CD4-positive, alpha-beta memory T cell (primary cell): Measurements from ENCODE around the gene TOX4. TPM values are rescaled to one million over a fixed set of nuclear protein-coding genes. Genes with fewer than 3 reads are reported as not detected.

Experiments
- CTCF ChIA-PET: fragments of 350-600 bp; sonication (Branson Sonifier 250); formaldehyde crosslinking; loops from one replicate; lab custom pipeline; 2021; ENCODE audit warnings: inconsistent platforms; ENCODE audit not compliant: partially characterized antibody; lab: Charles Lee
- POLR2A ChIA-PET: fragments of 350-600 bp; sonication (Branson Sonifier 250); formaldehyde crosslinking; loops from one replicate; lab custom pipeline; 2021; ENCODE audit not compliant: partially characterized antibody; lab: Charles Lee
- DNase-seq, 5 donors: peaks; one replicate each; pipeline versions ENCODE4 v3.0.0 to v3.0.0-alpha.2; 2020 to 2022; ENCODE audit warnings: mixed read lengths in 1 of 5
- H3K27ac ChIP-seq: one replicate; pipeline ENCODE4 v1.7.0; 2013; ENCODE audit warnings: low read depth, low read length
- H3K27me3 ChIP-seq: 2 replicates; pipeline ENCODE4 v1.7.0; 2013; ENCODE audit warnings: mild to moderate bottlenecking, low read length, moderate library complexity; ENCODE audit not compliant: insufficient read depth
- H3K36me3 ChIP-seq: 2 replicates; pipeline ENCODE4 v1.7.0; 2013; ENCODE audit warnings: mild to moderate bottlenecking, low read length, moderate library complexity; ENCODE audit not compliant: insufficient read depth
- H3K4me1 ChIP-seq: 2 replicates; pipeline ENCODE4 v1.7.0; 2013; ENCODE audit warnings: mild to moderate bottlenecking, low read length, moderate library complexity; ENCODE audit not compliant: insufficient read depth
- H3K4me3 ChIP-seq, 2 donors: one replicate each; pipeline ENCODE4 v1.7.0; 2013; ENCODE audit warnings: low read length in 2 of 2, mild to moderate bottlenecking in 1 of 2
- H3K9me3 ChIP-seq, 2 donors: one replicate each; pipeline ENCODE4 v1.7.0; 2013; ENCODE audit warnings: low read length in 2 of 2, control low read depth in 1 of 2; ENCODE audit not compliant: control insufficient read depth in 1 of 2
- H3K27ac Mint-ChIP-seq, 7 donors: one replicate each; pipeline ENCODE4 v1.8.0; 2020 to 2021; ENCODE audit warnings: mixed read lengths in 7 of 7, mild to moderate bottlenecking in 6 of 7, inconsistent platforms in 3 of 7, moderate library complexity in 3 of 7
- H3K27me3 Mint-ChIP-seq, 2 donors: one replicate each; pipeline ENCODE4 v1.8.0; 2020 to 2021; ENCODE audit warnings: mixed read lengths in 2 of 2
- H3K36me3 Mint-ChIP-seq, 2 donors: one replicate each; pipeline ENCODE4 v1.8.0; 2020 to 2021; ENCODE audit warnings: mixed read lengths in 2 of 2, inconsistent platforms in 1 of 2, mild to moderate bottlenecking in 1 of 2
- H3K4me1 Mint-ChIP-seq, 4 donors: one replicate each; pipeline ENCODE4 v1.8.0; 2020 to 2021; ENCODE audit warnings: mixed read lengths in 4 of 4, mild to moderate bottlenecking in 1 of 4
- H3K4me3 Mint-ChIP-seq, 8 donors: one replicate each; pipeline ENCODE4 v1.8.0; 2020 to 2021; ENCODE audit warnings: mixed read lengths in 8 of 8, mild to moderate bottlenecking in 7 of 8, moderate library complexity in 6 of 8, inconsistent platforms in 3 of 8
- H3K9me3 Mint-ChIP-seq, 8 donors: one replicate each; pipeline ENCODE4 v1.8.0; 2020 to 2021; ENCODE audit warnings: mixed read lengths in 8 of 8, mild to moderate bottlenecking in 5 of 8, inconsistent platforms in 3 of 8, moderate library complexity in 1 of 8
- intact Hi-C: fragments of 100-400 bp; cut with micrococcal nuclease; formaldehyde crosslinking; loops from one replicate; pipeline ENCODE4 v1.15.1; 2023
- polyA plus RNA-seq, 2 donors: library from polyadenylated mRNA; unstranded; fragments of 300-500 nt; fragmentation: Illumina TruSeq; gene quantifications; one replicate each; pipeline ENCODE4 v1.2.3, GENCODE V29; 2021
- total RNA-seq, 2 experiments: library from RNA; stranded (reverse); gene quantifications; one replicate each; pipeline ENCODE4 v1.2.3, GENCODE V29; 2021

Gene TOX4
- total and polyA plus RNA-seq, 4 experiments from 2014 or later, result 81.8 to 86.2 (median 84.8) TPM

- H3K4me1 Mint-ChIP-seq, result peaks cover 7 to 20% (median 11%) of the 10 kb centered on the region in 4 donors
- DNase-seq, result no peak
- Histone ChIP-seq H3K4me1 (peaks cover 15% of the 10 kb centered on the region), H3K36me3 (no peaks in the 10 kb centered on the region), H3K9me3 (no peaks in the 10 kb centered on the region), H3K27ac (no peak overlapping the region), H3K27me3 (no peaks in the 10 kb centered on the region), H3K4me3 (no peak overlapping the region)
- ChIA-PET CTCF (interaction anchor here (1.0 to 4.9 kb wide), 3 partner anchors 8 to 47 kb away, joined by 4 to 24 read pairs (median 4); no protein-coding TSS in a partner anchor), POLR2A (interaction anchor here (5.2 kb wide), 1 partner anchor 14 kb away, joined by 55 read pairs; the partner anchor contains the start of gene METTL3)
- peak overlapping the region; percentile 71 to 90 (median 84) for H3K4me3 Mint-ChIP-seq
- intact Hi-C loops, result no loop called here
- H3K9me3 Mint-ChIP-seq, result no peaks in the 10 kb centered on the region
- H3K27me3 Mint-ChIP-seq, result no peaks in the 10 kb centered on the region
- H3K36me3 Mint-ChIP-seq, result no peaks in the 10 kb centered on the region
- H3K27ac Mint-ChIP-seq, result peak overlapping the region in 5 of 7 donors; percentile 21 to 82 (median 35)
Observed at GRCh38 chr14:21524575-21525490, 47.8 kb downstream of the TOX4 start.

GRCh38 chr14:21525571-21525961, 48.6 kb downstream of the TOX4 start:
- Histone ChIP-seq H3K36me3 (no peaks in the 10 kb centered on the region), H3K4me3 (peak overlapping the region in 1 of 2 donors; percentile 67), H3K27ac (peak overlapping the region; percentile 43), H3K4me1 (peaks cover 15% of the 10 kb centered on the region), H3K9me3 (no peaks in the 10 kb centered on the region), H3K27me3 (no peaks in the 10 kb centered on the region)
- CTCF ChIA-PET, result interaction anchor here (0.9 to 4.9 kb wide), 8 partner anchors 9 to 70 kb away, joined by 3 to 24 read pairs (median 4); partner anchors contain the start of genes CHD8 and METTL3
- intact Hi-C loops, result no loop called here
- Mint-ChIP-seq H3K9me3 (no peaks in the 10 kb centered on the region), H3K27me3 (no peaks in the 10 kb centered on the region), H3K27ac (peak overlapping the region in 5 of 7 donors; percentile 21 to 92 (median 79)), H3K4me3 (peak overlapping the region; percentile 81 to 90 (median 84)), H3K4me1 (peaks cover 7 to 20% (median 11%) of the 10 kb centered on the region in 4 donors), H3K36me3 (no peaks in the 10 kb centered on the region)
- DNase-seq, result no peak
- POLR2A ChIA-PET, result interaction anchor here (2.2 to 5.2 kb wide), 2 partner anchors 14 to 89 kb away, joined by 11 to 55 read pairs; partner anchors contain the start of gene METTL3

- Histone ChIP-seq H3K4me3 (peak within 1 kb of the TSS; percentile 42 to 67), H3K9me3 (no peaks in the 10 kb centered on the region), H3K36me3 (no peaks in the 10 kb centered on the region), H3K27ac (peak within 1 kb of the TSS; percentile 43), H3K4me1 (peaks cover 15% of the 10 kb centered on the region), H3K27me3 (no peaks in the 10 kb centered on the region)
- H3K36me3 Mint-ChIP-seq, result no peaks in the 10 kb centered on the region
- H3K27ac Mint-ChIP-seq, result peak within 1 kb of the TSS; percentile 21 to 92 (median 81)
- intact Hi-C loops, result loop anchor here (1.0 kb wide), 1 partner anchor 15 kb away; the partner anchor contains the start of gene METTL3
- ChIA-PET POLR2A (interaction anchor here (1.2 to 5.2 kb wide), 3 partner anchors 15 to 89 kb away, joined by 6 to 55 read pairs (median 11); partner anchors contain the start of gene METTL3), CTCF (interaction anchor here (0.9 to 4.9 kb wide), 8 partner anchors 9 to 71 kb away, joined by 3 to 24 read pairs (median 4); partner anchors contain the start of genes CHD8 and METTL3)
- DNase-seq, result peak; percentile 44 to 78 (median 45)
- H3K9me3 Mint-ChIP-seq, result no peaks in the 10 kb centered on the region
- H3K4me3 Mint-ChIP-seq, result peak within 1 kb of the TSS; percentile 81 to 90 (median 84)
- H3K27me3 Mint-ChIP-seq, result no peaks in the 10 kb centered on the region
- H3K4me1 Mint-ChIP-seq, result peaks cover 7 to 20% (median 11%) of the 10 kb centered on the region in 4 donors
Observed at GRCh38 chr14:21525962-21526671, 49.1 kb downstream of the TOX4 start, which contains the start of gene SALL2. Gene SALL2, minus strand, starts transcription at chr14:21526346. Its CDS starts 219 bp downstream, at chr14:21526127.

GRCh38 chr14:21526672-21527317, 49.8 kb downstream of the TOX4 start:
- H3K9me3 ChIP-seq, result no peaks in the 10 kb centered on the region
- peak overlapping the region; percentile 43 for H3K27ac ChIP-seq
- no peaks in the 10 kb centered on the region for H3K36me3 Mint-ChIP-seq
- H3K4me3 ChIP-seq, result peak overlapping the region; percentile 42 to 67
- H3K27me3 Mint-ChIP-seq, result no peaks in the 10 kb centered on the region
- intact Hi-C loops, result loop anchor here (1.0 kb wide), 1 partner anchor 15 kb away; the partner anchor contains the start of gene METTL3
- H3K4me1 ChIP-seq, result peaks cover 15% of the 10 kb centered on the region
- CTCF ChIA-PET, result interaction anchor here (0.9 to 4.9 kb wide), 7 partner anchors 9 to 71 kb away, joined by 3 to 24 read pairs (median 4); partner anchors contain the start of genes CHD8 and METTL3
- H3K4me1 Mint-ChIP-seq, result peaks cover 7 to 20% (median 11%) of the 10 kb centered on the region in 4 donors
- no peaks in the 10 kb centered on the region for H3K36me3 ChIP-seq
- H3K9me3 Mint-ChIP-seq, result no peaks in the 10 kb centered on the region
- H3K4me3 Mint-ChIP-seq, result peak overlapping the region; percentile 77 to 90 (median 84)
- H3K27me3 ChIP-seq, result no peaks in the 10 kb centered on the region
- POLR2A ChIA-PET, result interaction anchor here (1.2 to 5.2 kb wide), 3 partner anchors 16 to 90 kb away, joined by 6 to 55 read pairs (median 11); partner anchors contain the start of gene METTL3
- peak overlapping the region in 6 of 7 donors; percentile 18 to 92 (median 73) for H3K27ac Mint-ChIP-seq
- DNase-seq, result no peak

- Histone ChIP-seq H3K27me3 (no peaks in the 10 kb centered on the region), H3K36me3 (no peaks in the 10 kb centered on the region), H3K4me1 (peaks cover 15% of the 10 kb centered on the region), H3K9me3 (no peaks in the 10 kb centered on the region), H3K27ac (no peak overlapping the region), H3K4me3 (no peak overlapping the region)
- peak overlapping the region; percentile 66 to 90 (median 84) for H3K4me3 Mint-ChIP-seq
- ChIA-PET POLR2A (interaction anchor here (2.2 to 5.2 kb wide), 2 partner anchors 16 to 90 kb away, joined by 11 to 55 read pairs; partner anchors contain the start of gene METTL3), CTCF (interaction anchor here (2.9 to 4.9 kb wide), 2 partner anchors 15 to 29 kb away, joined by 15 to 24 read pairs; partner anchors contain the start of gene METTL3)
- no peak for DNase-seq
- H3K27me3 Mint-ChIP-seq, result peaks cover 0 to 3% of the 10 kb centered on the region in 2 donors
- H3K27ac Mint-ChIP-seq, result peak overlapping the region in 4 of 7 donors; percentile 13 to 70 (median 63)
- intact Hi-C loops, result no loop called here
- peaks cover 7 to 20% (median 11%) of the 10 kb centered on the region in 4 donors for H3K4me1 Mint-ChIP-seq
- no peaks in the 10 kb centered on the region for H3K9me3 Mint-ChIP-seq
- H3K36me3 Mint-ChIP-seq, result no peaks in the 10 kb centered on the region
Observed at GRCh38 chr14:21527318-21527679, 50.3 kb downstream of the TOX4 start.
